Measurements from ENCODE around the gene PRRX1.

PRRX1 gene

GRCh38 chr1:170692866-170693575 lies 29.1 kb downstream of the PRRX1 start:
- peak; percentile 18 for DNase-seq (ENCODE audit: low read depth)
- H3K4me3 ChIP-seq (ENCODE audit: low read depth, low read length) = no peak overlapping the region
- no peak for TF ChIP-seq POLR2A (IDR thresholded peaks at IDR 0.05; ENCODE audit: extremely low read depth, insufficient read length)
- TF ChIP-seq, protein P1, sequence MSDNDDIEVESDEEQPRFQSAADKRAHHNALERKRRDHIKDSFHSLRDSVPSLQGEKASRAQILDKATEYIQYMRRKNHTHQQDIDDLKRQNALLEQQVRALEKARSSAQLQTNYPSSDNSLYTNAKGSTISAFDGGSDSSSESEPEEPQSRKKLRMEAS (IDR thresholded peaks at IDR 0.05; ENCODE audit: low read depth, low read length) = no peak
- TF ChIP-seq MYC (IDR thresholded peaks at IDR 0.05; ENCODE audit: low read depth, low read length) = no peak
- TF ChIP-seq, protein P2, sequence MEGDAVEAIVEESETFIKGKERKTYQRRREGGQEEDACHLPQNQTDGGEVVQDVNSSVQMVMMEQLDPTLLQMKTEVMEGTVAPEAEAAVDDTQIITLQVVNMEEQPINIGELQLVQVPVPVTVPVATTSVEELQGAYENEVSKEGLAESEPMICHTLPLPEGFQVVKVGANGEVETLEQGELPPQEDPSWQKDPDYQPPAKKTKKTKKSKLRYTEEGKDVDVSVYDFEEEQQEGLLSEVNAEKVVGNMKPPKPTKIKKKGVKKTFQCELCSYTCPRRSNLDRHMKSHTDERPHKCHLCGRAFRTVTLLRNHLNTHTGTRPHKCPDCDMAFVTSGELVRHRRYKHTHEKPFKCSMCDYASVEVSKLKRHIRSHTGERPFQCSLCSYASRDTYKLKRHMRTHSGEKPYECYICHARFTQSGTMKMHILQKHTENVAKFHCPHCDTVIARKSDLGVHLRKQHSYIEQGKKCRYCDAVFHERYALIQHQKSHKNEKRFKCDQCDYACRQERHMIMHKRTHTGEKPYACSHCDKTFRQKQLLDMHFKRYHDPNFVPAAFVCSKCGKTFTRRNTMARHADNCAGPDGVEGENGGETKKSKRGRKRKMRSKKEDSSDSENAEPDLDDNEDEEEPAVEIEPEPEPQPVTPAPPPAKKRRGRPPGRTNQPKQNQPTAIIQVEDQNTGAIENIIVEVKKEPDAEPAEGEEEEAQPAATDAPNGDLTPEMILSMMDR (IDR thresholded peaks at IDR 0.05; ENCODE audit: low read depth, low read length) = no peak

- H3K4me3 ChIP-seq (ENCODE audit: low read depth, low read length) = no peak overlapping the region
- DNase-seq (ENCODE audit: low read depth) = no peak
- TF ChIP-seq, protein P2 (IDR thresholded peaks at IDR 0.05; ENCODE audit: low read depth, low read length) = no peak
- TF ChIP-seq, protein P1 (IDR thresholded peaks at IDR 0.05; ENCODE audit: low read depth, low read length) = no peak
- TF ChIP-seq MYC (IDR thresholded peaks at IDR 0.05; ENCODE audit: low read depth, low read length) (no peak), POLR2A (IDR thresholded peaks at IDR 0.05; ENCODE audit: extremely low read depth, insufficient read length) (no peak)
Observed at GRCh38 chr1:170694172-170694926, 30.4 kb downstream of the PRRX1 start.

GRCh38 chr1:170695955-170696590 lies 32.1 kb downstream of the PRRX1 start:
- DNase-seq (ENCODE audit: low read depth) = no peak
- no peak for TF ChIP-seq POLR2A (IDR thresholded peaks at IDR 0.05; ENCODE audit: extremely low read depth, insufficient read length)
- TF ChIP-seq, protein P1 (IDR thresholded peaks at IDR 0.05; ENCODE audit: low read depth, low read length) = no peak
- H3K4me3 ChIP-seq (ENCODE audit: low read depth, low read length) = no peak overlapping the region

DNA sequence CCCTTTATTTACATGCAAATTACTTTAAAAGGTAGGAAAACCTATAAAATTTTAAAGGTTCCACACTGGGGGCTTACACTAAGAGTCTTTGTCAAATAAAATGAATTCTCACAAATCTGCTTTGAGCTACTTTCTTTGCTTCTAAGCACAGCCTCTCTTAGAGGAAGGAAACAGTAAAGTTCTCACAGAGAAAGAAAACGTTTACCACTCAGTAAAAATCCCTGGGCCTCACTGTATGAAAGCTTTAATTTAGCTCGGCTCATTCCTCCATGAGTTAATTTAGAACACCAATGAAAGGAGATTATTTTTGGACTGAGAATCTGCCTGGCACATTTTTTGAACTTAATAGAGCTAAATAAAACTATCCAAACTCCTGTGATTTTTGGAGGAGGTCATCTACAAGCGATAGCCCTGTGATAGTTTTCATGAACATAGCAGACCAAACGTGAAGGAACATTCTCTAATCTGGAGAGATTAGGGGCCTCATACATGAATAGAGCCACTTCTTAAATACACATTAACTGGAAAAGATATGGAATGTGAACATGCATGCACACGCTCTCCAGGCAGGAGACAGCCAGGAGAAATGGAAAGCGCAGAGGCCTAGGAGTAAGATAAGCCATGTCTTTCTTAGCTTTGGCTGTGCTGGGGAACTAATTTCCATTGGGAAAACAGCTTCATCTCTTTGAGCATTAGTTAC lies 32.8 kb downstream of the PRRX1 start:
- DNase-seq (ENCODE audit: low read depth) = no peak
- TF ChIP-seq MYC (IDR thresholded peaks at IDR 0.05; ENCODE audit: low read depth, low read length) (no peak), POLR2A (IDR thresholded peaks at IDR 0.05; ENCODE audit: extremely low read depth, insufficient read length) (no peak)
- TF ChIP-seq, protein P1 (IDR thresholded peaks at IDR 0.05; ENCODE audit: low read depth, low read length) = no peak
- TF ChIP-seq, protein P2 (IDR thresholded peaks at IDR 0.05; ENCODE audit: low read depth, low read length) = no peak
- H3K4me3 ChIP-seq (ENCODE audit: low read depth, low read length) = no peak overlapping the region

DNA sequence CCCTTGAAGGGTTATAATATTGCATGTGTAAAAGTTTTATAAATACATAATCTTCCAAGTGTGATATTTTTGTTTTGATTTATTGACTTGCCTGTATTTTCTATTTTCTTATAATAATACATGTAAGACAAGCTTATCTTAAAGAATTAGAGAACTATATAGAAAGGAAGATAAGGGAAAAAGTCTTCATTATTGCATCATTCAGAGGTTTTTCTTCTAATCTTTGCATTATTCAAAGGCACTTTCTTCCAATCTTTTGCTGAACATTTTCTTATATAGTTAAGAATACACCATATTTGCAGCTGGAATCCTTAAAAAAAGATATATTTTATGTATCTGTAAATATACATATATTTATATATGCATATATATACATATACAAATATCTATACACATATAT lies 33.4 kb downstream of the PRRX1 start:
- no peak overlapping the region for H3K4me3 ChIP-seq (ENCODE audit: low read depth, low read length)
- no peak for DNase-seq (ENCODE audit: low read depth)
- TF ChIP-seq, protein P2 (IDR thresholded peaks at IDR 0.05; ENCODE audit: low read depth, low read length) = no peak
- TF ChIP-seq, protein P1 (IDR thresholded peaks at IDR 0.05; ENCODE audit: low read depth, low read length) = no peak
- no peak for TF ChIP-seq POLR2A (IDR thresholded peaks at IDR 0.05; ENCODE audit: extremely low read depth, insufficient read length)
- no peak for TF ChIP-seq MYC (IDR thresholded peaks at IDR 0.05; ENCODE audit: low read depth, low read length)
